ENCODE measurements around the gene TNXB. TPM values are rescaled to one million over a fixed set of nuclear protein-coding genes. Genes with fewer than 3 reads are reported as not detected.
"Not testable (repeated sequence)": the region's sequence is repeated elsewhere in the genome, so short reads cannot be mapped to it uniquely, and the experiment has no call there.

TNXB gene
- total RNA-seq, 1 experiment from 2014 or later = 0.37 TPM

DNA sequence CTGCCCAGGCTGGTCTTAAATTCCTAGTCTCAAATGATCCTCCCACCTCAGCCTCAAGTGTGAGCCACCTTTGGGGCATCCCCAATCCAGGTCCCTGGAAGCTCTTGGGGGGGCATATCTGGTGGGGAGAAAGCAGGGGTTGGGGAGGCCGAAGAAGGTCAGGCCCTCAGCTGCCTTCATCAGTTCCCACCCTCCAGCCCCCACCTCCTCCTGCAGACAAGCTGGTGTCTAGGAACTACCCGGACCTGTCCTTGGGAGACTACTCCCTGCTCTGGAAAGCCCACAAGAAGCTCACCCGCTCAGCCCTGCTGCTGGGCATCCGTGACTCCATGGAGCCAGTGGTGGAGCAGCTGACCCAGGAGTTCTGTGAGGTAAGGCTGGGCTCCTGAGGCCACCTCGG, 70.3 kb downstream of the TNXB start:
- DNase-seq (ENCODE audit: low read depth, low spot score); in situ Hi-C loops (cut with HindIII; ENCODE audit: low pct_unique_long_range_greater_than_20kb, low sequenced_read_pairs): not testable (repeated sequence)

DNA sequence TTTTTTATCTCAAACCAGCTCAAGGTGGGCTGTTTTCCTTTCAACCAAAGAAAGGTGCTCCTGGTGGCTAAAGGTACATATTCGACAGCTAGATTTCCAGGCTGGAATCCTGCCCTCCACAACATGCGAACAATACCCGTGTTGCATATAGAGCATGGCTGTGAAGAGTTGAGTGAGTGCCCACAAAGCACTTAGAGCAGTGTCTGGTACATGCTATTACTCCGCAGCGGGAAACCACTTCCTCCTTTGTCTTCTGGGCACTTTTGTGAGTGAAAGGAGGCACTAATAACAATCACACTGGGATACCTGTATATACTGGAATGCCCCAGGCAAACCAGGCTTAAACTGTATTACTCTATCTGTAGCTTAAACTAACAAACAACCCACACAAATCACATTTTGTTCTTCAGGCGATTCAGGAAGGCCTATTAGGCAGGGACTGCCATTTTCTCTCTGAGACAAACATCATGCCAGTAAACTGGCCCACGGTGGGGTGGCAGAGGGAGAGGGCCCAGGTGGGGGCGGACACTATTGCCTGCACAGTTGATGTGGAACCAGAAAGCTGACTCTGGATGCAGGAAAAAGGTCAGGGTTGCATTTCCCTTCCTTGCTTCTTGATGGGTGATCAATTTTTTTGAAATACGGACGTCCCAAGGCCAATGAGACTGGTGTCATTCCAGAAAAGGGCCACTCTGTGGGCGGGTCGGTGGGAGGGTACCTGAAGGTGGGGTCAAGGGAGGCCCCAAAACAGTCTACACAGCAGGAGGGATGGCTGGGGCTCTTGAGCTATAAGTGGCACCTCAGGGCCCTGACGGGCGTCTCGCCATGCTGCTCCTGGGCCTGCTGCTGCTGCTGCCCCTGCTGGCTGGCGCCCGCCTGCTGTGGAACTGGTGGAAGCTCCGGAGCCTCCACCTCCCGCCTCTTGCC, 71.3 kb downstream of the TNXB start, which contains the start of gene CYP21A2:
Gene CYP21A2, plus strand, starts transcription at position 818 of the 927 bp plus-strand sequence. Its CDS starts 8 bp downstream, at position 826.
- in situ Hi-C loops (cut with HindIII; ENCODE audit: low pct_unique_long_range_greater_than_20kb, low sequenced_read_pairs); DNase-seq (ENCODE audit: low read depth, low spot score): not testable (repeated sequence)

DNA sequence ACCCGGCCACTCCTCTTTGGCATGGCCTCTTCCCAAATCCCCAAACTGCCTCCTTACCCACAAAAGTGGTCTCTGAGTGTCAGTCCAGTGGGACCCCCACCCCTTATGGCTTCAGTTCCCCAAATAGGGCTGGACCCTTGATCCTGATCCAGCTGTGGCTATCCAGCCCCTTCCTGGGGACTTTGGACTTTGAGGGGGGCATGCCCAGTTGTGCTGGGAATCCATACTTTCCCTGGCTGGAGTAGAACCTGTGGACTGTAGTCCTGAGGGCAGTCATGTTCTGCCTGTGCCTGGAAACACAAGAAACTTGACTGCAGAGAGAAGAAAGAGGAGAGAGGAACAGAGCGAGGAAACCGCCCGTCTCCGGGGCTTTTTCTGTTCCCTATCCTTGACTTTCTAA, 72.0 kb downstream of the TNXB start:
- in situ Hi-C loops (cut with HindIII; ENCODE audit: low pct_unique_long_range_greater_than_20kb, low sequenced_read_pairs); DNase-seq (ENCODE audit: low read depth, low spot score): not testable (repeated sequence)

DNA sequence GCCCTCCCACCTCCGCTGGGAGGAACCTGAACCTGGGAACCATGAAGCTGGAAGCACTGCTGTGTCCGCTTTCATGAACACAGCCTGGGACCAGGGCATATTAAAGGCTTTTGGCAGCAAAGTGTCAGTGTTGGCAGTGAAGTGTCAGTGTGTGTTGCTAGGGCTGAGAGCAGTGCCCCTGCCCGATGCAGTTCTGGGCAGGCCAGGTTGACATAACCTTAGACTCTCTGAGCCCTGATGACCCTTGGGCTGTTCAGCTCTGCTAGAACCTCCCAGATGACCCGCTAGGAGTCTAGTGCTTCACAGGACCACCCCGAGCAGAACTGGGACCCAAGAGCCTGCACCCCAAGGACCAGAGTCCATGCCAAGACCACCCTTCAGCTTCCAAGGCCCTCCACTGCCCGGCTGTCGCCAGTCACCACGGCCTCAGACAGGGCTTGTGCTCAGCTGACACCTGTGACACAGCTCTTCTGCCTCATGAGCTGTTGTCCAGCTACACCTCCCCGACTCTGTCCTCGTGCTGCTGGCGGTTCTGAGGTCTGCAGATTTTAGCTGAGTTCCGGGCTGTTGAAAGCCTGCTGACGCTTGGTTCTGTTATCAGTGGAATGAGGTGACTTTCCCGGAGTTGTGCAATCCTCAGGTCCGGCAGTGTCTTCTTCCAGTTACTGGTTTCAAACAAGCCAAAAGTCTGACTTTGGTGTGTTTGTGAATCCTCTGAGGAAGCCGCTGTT, 73.7 kb downstream of the TNXB start:
- in situ Hi-C loops (cut with HindIII; ENCODE audit: low pct_unique_long_range_greater_than_20kb, low sequenced_read_pairs); DNase-seq (ENCODE audit: low read depth, low spot score): not testable (repeated sequence)

DNA sequence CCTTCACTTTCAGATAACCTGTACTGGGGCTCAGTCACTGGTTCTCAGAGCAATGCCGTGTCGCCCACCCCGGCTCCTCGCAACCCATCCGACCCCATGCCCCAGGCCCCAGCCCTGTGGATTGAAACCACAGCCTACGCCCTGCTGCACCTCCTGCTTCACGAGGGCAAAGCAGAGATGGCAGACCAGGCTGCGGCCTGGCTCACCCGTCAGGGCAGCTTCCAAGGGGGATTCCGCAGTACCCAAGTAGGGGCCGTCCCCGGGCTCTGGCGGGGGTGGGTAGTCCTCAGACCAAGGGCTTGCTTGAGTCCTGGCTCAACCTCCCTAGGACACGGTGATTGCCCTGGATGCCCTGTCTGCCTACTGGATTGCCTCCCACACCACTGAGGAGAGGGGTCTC, 79.6 kb downstream of the TNXB start:
- DNase-seq (ENCODE audit: low read depth, low spot score); in situ Hi-C loops (cut with HindIII; ENCODE audit: low pct_unique_long_range_greater_than_20kb, low sequenced_read_pairs): not testable (repeated sequence)

DNA sequence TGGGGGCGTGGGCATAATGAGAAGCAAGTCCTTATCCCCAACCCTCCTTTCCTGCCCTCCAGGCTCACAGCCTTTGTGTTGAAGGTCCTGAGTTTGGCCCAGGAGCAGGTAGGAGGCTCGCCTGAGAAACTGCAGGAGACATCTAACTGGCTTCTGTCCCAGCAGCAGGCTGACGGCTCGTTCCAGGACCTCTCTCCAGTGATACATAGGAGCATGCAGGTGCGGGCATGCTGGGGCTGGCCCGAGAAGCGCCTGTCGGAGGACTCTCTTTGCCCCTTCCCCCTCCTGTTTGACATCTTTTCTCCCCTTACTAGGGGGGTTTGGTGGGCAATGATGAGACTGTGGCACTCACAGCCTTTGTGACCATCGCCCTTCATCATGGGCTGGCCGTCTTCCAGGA, 80.5 kb downstream of the TNXB start:
- DNase-seq (ENCODE audit: low read depth, low spot score); in situ Hi-C loops (cut with HindIII; ENCODE audit: low pct_unique_long_range_greater_than_20kb, low sequenced_read_pairs): not testable (repeated sequence)

DNA sequence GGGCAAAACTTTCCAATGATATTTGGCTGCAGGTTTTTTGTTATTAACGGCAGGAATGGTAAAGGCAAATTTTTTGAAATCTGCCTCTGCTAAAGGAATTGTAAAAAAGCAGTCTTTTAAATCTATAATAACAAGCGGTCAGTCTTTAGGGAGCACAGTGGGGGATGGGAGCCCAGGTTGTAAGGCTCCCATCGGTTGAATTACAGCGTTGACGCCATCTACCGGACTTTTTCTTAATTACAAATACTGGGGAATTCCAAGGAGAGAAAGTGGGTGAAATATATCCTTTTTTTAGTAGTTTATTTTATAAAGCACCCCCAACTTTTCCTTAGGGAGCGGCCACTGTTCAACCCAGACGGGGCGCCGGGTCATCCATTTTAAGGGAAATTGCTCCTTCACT, 87.0 kb downstream of the TNXB start:
- in situ Hi-C loops (cut with HindIII; ENCODE audit: low pct_unique_long_range_greater_than_20kb, low sequenced_read_pairs); DNase-seq (ENCODE audit: low read depth, low spot score): not testable (repeated sequence)

DNA sequence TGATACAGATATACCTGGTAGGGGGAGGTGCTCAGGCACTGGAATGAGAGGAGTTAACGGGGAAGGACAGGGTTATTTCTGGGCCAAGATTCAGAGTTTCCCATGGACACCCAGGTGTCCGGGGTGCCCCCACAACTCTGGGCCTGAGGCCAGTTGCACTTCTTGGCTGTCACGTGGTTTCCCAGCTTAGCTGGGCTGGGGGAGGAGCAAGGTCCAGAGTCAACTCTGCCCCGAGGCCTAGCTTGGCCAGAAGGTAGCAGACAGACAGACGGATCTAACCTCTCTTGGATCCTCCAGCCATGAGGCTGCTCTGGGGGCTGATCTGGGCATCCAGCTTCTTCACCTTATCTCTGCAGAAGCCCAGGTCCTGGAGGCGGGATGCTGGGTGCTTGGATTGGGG, 94.6 kb downstream of the TNXB start, which contains the start of gene C4B:
Gene C4B, plus strand, starts transcription at position 249 of the 400 bp plus-strand sequence. Its CDS starts 51 bp downstream, at position 300.
- DNase-seq (ENCODE audit: low read depth, low spot score); in situ Hi-C loops (cut with HindIII; ENCODE audit: low pct_unique_long_range_greater_than_20kb, low sequenced_read_pairs): not testable (repeated sequence)

DNA sequence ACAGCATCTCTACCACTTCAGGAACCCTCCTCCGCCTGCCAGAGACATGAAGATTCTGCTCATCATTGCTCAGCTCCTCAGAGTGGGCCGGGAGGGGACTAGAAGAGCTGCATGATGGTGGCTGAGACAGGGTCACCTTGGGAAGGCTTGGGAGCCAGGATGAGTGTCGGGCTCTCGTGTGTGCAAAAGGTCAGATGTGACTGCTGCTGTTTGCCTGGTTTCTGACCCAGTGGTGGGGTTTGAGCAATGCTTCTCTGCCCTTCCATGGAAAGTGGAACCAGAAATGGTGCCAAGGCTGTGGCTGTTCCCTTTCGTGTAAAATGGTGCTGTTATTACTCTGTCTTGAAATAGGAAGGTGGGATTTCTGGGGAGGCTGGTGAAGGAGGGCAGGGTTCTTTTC, 95.4 kb downstream of the TNXB start:
- in situ Hi-C loops (cut with HindIII; ENCODE audit: low pct_unique_long_range_greater_than_20kb, low sequenced_read_pairs); DNase-seq (ENCODE audit: low read depth, low spot score): not testable (repeated sequence)

DNA sequence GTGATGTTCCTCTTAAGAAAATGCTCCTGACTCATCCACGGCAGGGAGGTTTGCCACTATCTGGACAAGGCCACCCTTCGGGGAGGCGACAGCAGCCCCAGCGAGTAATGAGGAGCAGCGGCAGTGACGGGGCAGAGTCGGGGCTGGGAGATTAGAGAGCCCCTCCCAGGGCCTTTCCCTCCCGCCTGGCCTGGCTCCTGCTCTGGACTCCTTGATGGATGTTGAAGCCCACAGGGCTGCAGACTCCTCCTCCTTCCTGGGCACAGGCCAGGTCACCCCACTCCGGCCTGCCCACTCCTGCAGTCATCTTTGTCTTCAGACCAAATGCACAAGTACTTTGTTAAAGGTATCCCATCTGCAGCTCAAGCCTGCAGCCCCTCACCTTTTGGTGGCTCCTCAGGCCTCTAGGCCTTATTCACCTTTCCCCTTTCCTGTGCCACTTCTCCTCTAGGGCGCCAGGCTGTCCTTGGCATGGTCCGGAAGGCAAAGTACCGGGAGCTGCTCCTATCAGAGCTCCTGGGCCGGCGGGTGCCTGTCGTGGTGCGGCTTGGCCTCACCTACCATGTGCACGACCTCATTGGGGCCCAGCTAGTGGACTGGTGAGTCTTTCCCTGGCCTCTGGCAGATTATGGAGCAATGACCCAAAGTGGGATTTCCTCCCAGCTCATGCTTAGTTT, 96.1 kb downstream of the TNXB start:
- DNase-seq (ENCODE audit: low read depth, low spot score); in situ Hi-C loops (cut with HindIII; ENCODE audit: low pct_unique_long_range_greater_than_20kb, low sequenced_read_pairs): not testable (repeated sequence)

DNA sequence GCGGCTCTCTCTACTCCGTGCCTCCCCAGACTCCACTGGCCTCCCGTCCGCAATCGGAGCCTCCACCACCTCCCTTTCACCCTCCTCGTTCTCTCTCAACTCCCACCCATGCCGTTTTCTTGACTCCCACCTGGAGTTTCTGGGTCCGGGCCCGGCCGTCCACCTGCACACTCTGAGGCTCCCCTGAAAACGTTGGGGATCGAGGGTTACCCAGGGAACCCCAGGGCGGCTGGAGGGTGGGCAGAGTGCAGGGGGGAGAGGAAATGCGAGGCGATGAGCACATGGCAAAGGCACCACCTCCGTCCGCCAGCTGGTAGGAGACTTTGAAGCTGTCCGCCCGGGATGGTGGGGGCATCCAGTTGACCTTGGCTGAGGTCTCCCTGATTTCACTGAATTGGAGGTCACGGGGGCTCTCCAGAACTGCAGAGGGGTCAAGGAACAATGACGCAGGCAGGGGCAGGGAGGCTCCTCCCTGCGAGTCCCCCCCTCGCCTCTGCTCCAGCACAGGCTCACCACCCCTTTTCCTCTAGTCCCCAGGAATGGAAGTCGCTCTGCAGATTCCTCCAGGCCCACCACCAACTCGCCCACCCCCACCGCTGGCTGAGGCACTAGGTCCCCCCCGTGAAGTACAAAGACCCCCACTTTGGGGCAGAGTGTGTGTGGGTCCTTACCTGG, 98.1 kb downstream of the TNXB start:
- in situ Hi-C loops (cut with HindIII; ENCODE audit: low pct_unique_long_range_greater_than_20kb, low sequenced_read_pairs); DNase-seq (ENCODE audit: low read depth, low spot score): not testable (repeated sequence)

DNA sequence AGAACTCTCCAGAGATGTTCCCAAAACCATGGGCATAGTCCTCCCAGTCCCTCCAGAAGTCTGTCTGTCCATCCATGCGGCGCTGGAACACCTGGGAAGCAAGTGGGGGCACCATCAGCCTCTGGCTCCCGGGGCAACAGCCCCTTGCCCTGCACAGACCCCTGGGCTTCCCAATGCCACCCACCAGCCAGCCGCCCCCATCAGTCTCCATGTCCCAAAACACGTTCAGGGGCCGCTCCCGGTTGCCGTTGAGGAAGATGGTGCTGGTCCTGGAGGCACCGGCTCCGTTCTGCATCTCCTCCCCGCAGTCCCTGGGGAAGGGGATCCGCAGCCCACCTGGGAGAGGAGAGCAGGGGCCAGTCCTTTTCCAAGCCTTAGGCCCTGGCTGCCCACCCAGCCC, 99.6 kb downstream of the TNXB start:
- DNase-seq (ENCODE audit: low read depth, low spot score); in situ Hi-C loops (cut with HindIII; ENCODE audit: low pct_unique_long_range_greater_than_20kb, low sequenced_read_pairs): not testable (repeated sequence)

DNA sequence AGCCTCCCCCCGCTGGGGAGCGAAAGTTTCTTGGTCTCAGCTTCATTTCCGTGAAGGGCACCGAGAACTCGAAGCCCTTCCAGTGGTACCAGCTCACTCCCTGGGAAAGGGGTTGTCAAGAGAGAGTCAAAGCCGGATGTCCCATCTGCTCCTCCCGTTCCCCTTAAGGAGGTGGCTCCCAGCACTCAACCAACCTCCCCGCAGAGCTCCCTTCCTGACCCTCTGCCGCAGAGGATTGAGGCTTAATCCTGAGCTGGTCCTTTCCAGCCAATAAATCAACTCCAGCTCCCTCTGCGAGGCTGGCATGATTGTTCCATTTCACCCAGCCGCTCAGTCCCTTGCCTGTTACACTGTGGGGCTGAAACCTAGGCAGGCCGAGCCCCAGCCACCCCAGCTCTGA, 100.5 kb downstream of the TNXB start:
- DNase-seq (ENCODE audit: low read depth, low spot score); in situ Hi-C loops (cut with HindIII; ENCODE audit: low pct_unique_long_range_greater_than_20kb, low sequenced_read_pairs): not testable (repeated sequence)

DNA sequence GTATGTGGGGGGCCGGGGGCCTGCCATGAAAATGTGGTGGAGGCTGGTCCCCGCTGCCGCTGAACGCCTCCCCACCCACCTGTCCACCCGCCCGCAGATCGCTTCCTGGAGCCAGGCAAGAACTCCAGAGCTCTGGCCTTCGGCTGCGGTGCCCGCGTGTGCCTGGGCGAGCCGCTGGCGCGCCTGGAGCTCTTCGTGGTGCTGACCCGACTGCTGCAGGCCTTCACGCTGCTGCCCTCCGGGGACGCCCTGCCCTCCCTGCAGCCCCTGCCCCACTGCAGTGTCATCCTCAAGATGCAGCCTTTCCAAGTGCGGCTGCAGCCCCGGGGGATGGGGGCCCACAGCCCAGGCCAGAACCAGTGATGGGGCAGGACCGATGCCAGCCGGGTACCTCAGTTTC, 101.1 kb downstream of the TNXB start:
- in situ Hi-C loops (cut with HindIII; ENCODE audit: low pct_unique_long_range_greater_than_20kb, low sequenced_read_pairs); DNase-seq (ENCODE audit: low read depth, low spot score): not testable (repeated sequence)

DNA sequence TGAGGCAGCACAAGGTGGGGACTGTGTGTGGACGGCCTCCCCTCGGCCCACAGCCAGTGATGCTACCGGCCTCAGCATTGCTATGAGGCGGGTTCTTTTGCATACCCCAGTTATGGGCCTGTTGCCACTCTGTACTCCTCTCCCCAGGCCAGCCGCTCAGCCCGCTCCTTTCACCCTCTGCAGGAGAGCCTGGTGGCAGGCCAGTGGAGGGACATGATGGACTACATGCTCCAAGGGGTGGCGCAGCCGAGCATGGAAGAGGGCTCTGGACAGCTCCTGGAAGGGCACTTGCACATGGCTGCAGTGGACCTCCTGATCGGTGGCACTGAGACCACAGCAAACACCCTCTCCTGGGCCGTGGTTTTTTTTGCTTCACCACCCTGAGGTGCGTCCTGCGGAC, 102.1 kb downstream of the TNXB start:
- in situ Hi-C loops (cut with HindIII; ENCODE audit: low pct_unique_long_range_greater_than_20kb, low sequenced_read_pairs); DNase-seq (ENCODE audit: low read depth, low spot score): not testable (repeated sequence)

DNA sequence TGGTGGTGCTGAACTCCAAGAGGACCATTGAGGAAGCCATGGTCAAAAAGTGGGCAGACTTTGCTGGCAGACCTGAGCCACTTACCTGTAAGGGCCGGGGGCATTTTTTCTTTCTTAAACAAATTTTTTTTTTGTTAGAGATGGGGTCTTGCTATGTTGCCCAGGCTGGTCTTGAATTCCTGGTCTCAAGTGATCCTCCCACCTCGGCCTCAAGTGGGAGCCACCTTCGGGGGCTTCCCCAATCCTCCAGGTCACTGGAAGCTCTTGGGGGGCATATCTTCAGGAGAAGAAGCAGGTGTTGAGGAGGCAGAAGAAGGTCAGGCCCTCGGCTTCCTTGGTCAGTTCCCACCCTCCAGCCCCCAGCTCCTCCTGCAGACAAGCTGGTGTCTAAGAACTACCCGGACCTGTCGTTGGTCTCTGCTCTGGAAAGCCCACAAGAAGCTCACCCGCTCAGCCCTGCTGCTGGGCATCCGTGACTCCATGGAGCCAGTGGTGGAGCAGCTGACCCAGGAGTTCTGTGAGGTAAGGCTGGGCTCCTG, 103.1 kb downstream of the TNXB start:
- in situ Hi-C loops (cut with HindIII; ENCODE audit: low pct_unique_long_range_greater_than_20kb, low sequenced_read_pairs); DNase-seq (ENCODE audit: low read depth, low spot score): not testable (repeated sequence)

DNA sequence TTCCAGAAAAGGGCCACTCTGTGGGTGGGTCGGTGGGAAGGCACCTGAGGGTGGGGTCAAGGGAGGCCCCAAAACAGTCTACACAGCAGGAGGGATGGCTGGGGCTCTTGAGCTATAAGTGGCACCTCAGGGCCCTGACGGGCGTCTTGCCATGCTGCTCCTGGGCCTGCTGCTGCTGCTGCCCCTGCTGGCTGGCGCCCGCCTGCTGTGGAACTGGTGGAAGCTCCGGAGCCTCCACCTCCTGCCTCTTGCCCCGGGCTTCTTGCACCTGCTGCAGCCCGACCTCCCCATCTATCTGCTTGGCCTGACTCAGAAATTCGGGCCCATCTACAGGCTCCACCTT, 103.6 kb downstream of the TNXB start:
- DNase-seq (ENCODE audit: low read depth, low spot score); in situ Hi-C loops (cut with HindIII; ENCODE audit: low pct_unique_long_range_greater_than_20kb, low sequenced_read_pairs): not testable (repeated sequence)
